GM23338 (cell line): ENCODE measurements around the gene VPS8. TPM values are rescaled to one million over a fixed set of nuclear protein-coding genes. Genes with fewer than 3 reads are reported as not detected.

Experiments used
- ATAC-seq: fragments of 200-7000 bp; cut with Tn5 transposase; 3 replicates; pipeline ENCODE4 v1.9.1; 2020
- DNase-seq: peaks from one replicate; pipeline ENCODE4 v3.0.0-alpha.2; 2015; ENCODE audit warnings: low spot score
- H2AFZ ChIP-seq: fragments of 200-600 bp; sonication (generic); 2 replicates; pipeline ENCODE4 v1.8.0; 2016; ENCODE audit warnings: antibody characterized with exemption, mild to moderate bottlenecking, moderate library complexity
- H3F3A ChIP-seq: fragments of 200-600 bp; sonication (generic); replicated peaks from 2 replicates; pipeline ENCODE4 v1.8.0; 2017; ENCODE audit warnings: antibody characterized with exemption, mixed run types, low read depth
- H3K27ac ChIP-seq: fragments of 200-600 bp; sonication (generic); 2 replicates; pipeline ENCODE4 v1.6.1; 2016; ENCODE audit warnings: low read depth
- H3K27me3 ChIP-seq: fragments of 200-600 bp; sonication (generic); 2 replicates; pipeline ENCODE4 v1.8.0; 2016; ENCODE audit warnings: mild to moderate bottlenecking, mixed run types, moderate library complexity; ENCODE audit not compliant: insufficient read depth
- H3K36me3 ChIP-seq: fragments of 200-600 bp; sonication (generic); 2 replicates; pipeline ENCODE4 v1.8.0; 2016; ENCODE audit warnings: mild to moderate bottlenecking; ENCODE audit not compliant: insufficient read depth
- H3K4me1 ChIP-seq: fragments of 200-600 bp; sonication (generic); 2 replicates; pipeline ENCODE4 v1.8.0; 2016; ENCODE audit warnings: mild to moderate bottlenecking, moderate library complexity; ENCODE audit not compliant: insufficient read depth
- H3K4me2 ChIP-seq: fragments of 200-600 bp; sonication (generic); 2 replicates; pipeline ENCODE4 v1.7.1; 2017; ENCODE audit warnings: mixed run types
- H3K4me3 ChIP-seq: fragments of 200-600 bp; sonication (generic); 2 replicates; pipeline ENCODE4 v1.6.1; 2016; ENCODE audit warnings: mixed run types
- H3K79me2 ChIP-seq: fragments of 200-600 bp; sonication (generic); replicated peaks from 2 replicates; pipeline ENCODE4 v1.8.0; 2017; ENCODE audit warnings: mild to moderate bottlenecking; ENCODE audit not compliant: insufficient read depth
- H3K9me2 ChIP-seq: fragments of 200-600 bp; sonication (generic); 2 replicates; pipeline ENCODE4 v1.8.0; 2017; ENCODE audit not compliant: insufficient read depth
- H4K20me1 ChIP-seq: fragments of 200-600 bp; sonication (generic); replicated peaks from 2 replicates; pipeline ENCODE4 v1.8.0; 2017; ENCODE audit warnings: mild to moderate bottlenecking; ENCODE audit not compliant: insufficient read depth
- H3K27ac Mint-ChIP-seq: 2 replicates; pipeline ENCODE4 v1.8.0; 2020; ENCODE audit warnings: inconsistent platforms, mild to moderate bottlenecking, moderate library complexity, mixed read lengths
- H3K27me3 Mint-ChIP-seq: 3 replicates; pipeline ENCODE4 v1.8.0; 2022; ENCODE audit warnings: low read depth, mild to moderate bottlenecking, moderate library complexity, mixed read lengths, inconsistent platforms; ENCODE audit not compliant: insufficient read depth, poor library complexity
- H3K36me3 Mint-ChIP-seq: 3 replicates; pipeline ENCODE4 v1.8.0; 2021; ENCODE audit warnings: low read depth, mild to moderate bottlenecking, inconsistent platforms, moderate library complexity, mixed read lengths
- H3K4me1 Mint-ChIP-seq: 3 replicates; pipeline ENCODE4 v1.8.0; 2020; ENCODE audit warnings: mild to moderate bottlenecking, inconsistent platforms, mixed read lengths
- H3K4me3 Mint-ChIP-seq: 3 replicates; pipeline ENCODE4 v1.8.0; 2021; ENCODE audit warnings: moderate library complexity, mild to moderate bottlenecking, inconsistent platforms, mixed read lengths
- H3K9me3 Mint-ChIP-seq: 3 replicates; pipeline ENCODE4 v1.8.0; 2020; ENCODE audit warnings: moderate library complexity, mild to moderate bottlenecking, inconsistent platforms, mixed read lengths
- CREB1 ChIP-seq: fragments of 250-450 bp; sonication (Bioruptor Pico); IDR thresholded peaks from 2 replicates; pipeline ENCODE4 v1.5.0; 2020; ENCODE audit warnings: low read depth, mild to moderate bottlenecking, moderate library complexity
- CTCF ChIP-seq, 2 experiments: fragments of 200-600 bp in 1 of 2; sonication (generic) in 1 of 2; conservative IDR thresholded peaks; 2 replicates each; pipeline versions ENCODE4 v1.5.1 to v1.6.1; 2016 to 2017; ENCODE audit warnings: antibody characterized with exemption in 2 of 2, low read depth in 2 of 2, mild to moderate bottlenecking in 2 of 2, moderate library complexity in 1 of 2
- ETS1 ChIP-seq: IDR thresholded peaks from 2 replicates; pipeline ENCODE4 v1.6.1; 2016; ENCODE audit warnings: antibody characterized with exemption
- EZH2 ChIP-seq: fragments of 200-600 bp; sonication (generic); IDR thresholded peaks from one replicate; pipeline ENCODE4 v1.8.0; 2017; ENCODE audit warnings: antibody characterized with exemption, mild to moderate bottlenecking, low read depth; ENCODE audit not compliant: unreplicated experiment
- EZH2phosphoT487 ChIP-seq: fragments of 200-600 bp; sonication (generic); IDR thresholded peaks from one replicate; pipeline ENCODE4 v1.8.1; 2018; ENCODE audit warnings: antibody characterized with exemption; ENCODE audit not compliant: unreplicated experiment
- JUNB ChIP-seq: IDR thresholded peaks from one replicate; pipeline ENCODE4 v1.6.1; 2016; ENCODE audit warnings: antibody characterized with exemption; ENCODE audit not compliant: unreplicated experiment
- NANOG ChIP-seq: IDR thresholded peaks from 2 replicates; pipeline ENCODE4 v1.6.1; 2016; ENCODE audit warnings: antibody characterized with exemption, borderline replicate concordance
- POLR2AphosphoS5 ChIP-seq: IDR thresholded peaks from 2 replicates; pipeline ENCODE4 v1.6.1; 2016; ENCODE audit warnings: antibody characterized with exemption, low read depth
- REST ChIP-seq: IDR thresholded peaks from one replicate; pipeline ENCODE4 v1.6.1; 2018; ENCODE audit warnings: antibody characterized with exemption; ENCODE audit not compliant: unreplicated experiment
- STAT1 ChIP-seq: IDR thresholded peaks from one replicate; pipeline ENCODE4 v1.6.1; 2016; ENCODE audit warnings: antibody characterized with exemption; ENCODE audit not compliant: unreplicated experiment
- ZNF114 ChIP-seq: fragments of 250-450 bp; sonication (Bioruptor Pico); IDR thresholded peaks from 2 replicates; pipeline ENCODE4 v1.5.0; 2020; ENCODE audit warnings: mild to moderate bottlenecking, moderate library complexity
- ZNF331 ChIP-seq: fragments of 250-450 bp; sonication (Bioruptor Pico); IDR thresholded peaks from 2 replicates; pipeline ENCODE4 v1.5.0; 2020; ENCODE audit warnings: low read depth, mild to moderate bottlenecking, moderate library complexity
- ZNF462 ChIP-seq: fragments of 250-450 bp; sonication (Bioruptor Pico); IDR thresholded peaks from 2 replicates; pipeline ENCODE4 v1.5.0; 2020; ENCODE audit warnings: mild to moderate bottlenecking, moderate library complexity
- polyA plus RNA-seq: library from polyadenylated mRNA; unstranded; fragments of >200 nt; fragmentation: Nextera tagmentation; extraction: Ambion mirVana; gene quantifications from 2 replicates; pipeline ENCODE4 v1.2.1, GENCODE V29; 2016
- total RNA-seq: library from RNA; depleted of rRNA; stranded (reverse); fragments of >200 nt; shearing (Covaris generic); gene quantifications from 2 replicates; pipeline ENCODE4 v1.2.3, GENCODE V29; 2014

The VPS8 gene
- total and polyA plus RNA-seq, 2 experiments from 2014 or later, result 17.3 to 45.5 TPM

- peaks cover 28% of the 10 kb centered on the region for H3K36me3 Mint-ChIP-seq
- H3K79me2 ChIP-seq, result no peaks in the 10 kb centered on the region
- no peaks in the 10 kb centered on the region for H3K4me1 Mint-ChIP-seq
- H3K4me3 Mint-ChIP-seq, result no peak overlapping the region
- ATAC-seq (no peak), DNase-seq (no peak)
- H3K27me3 Mint-ChIP-seq, result no peaks in the 10 kb centered on the region
- H3K9me3 Mint-ChIP-seq, result peaks cover 37% of the 10 kb centered on the region
- no peaks in the 10 kb centered on the region for H4K20me1 ChIP-seq
- no peak overlapping the region for H3K4me2 ChIP-seq
- H3K4me3 ChIP-seq, result no peak overlapping the region
- no peaks in the 10 kb centered on the region for H3K9me2 ChIP-seq
- no peak overlapping the region for H3K27ac Mint-ChIP-seq
- TF ChIP-seq EZH2 (no peak), ZNF462 (CRISPR knock-in tag) (no peak), ZNF114 (CRISPR knock-in tag) (no peak), CREB1 (CRISPR knock-in tag) (no peak), CTCF (conservative IDR thresholded peaks at IDR 0.05; ENCODE audit: low read depth in 2 of 2) (no peak), REST (no peak), EZH2phosphoT487 (no peak), NANOG (no peak), JUNB (no peak), STAT1 (no peak), ZNF331 (no peak), ETS1 (no peak), POLR2AphosphoS5 (no peak)
- H3K27ac ChIP-seq, result no peak overlapping the region
- H3K27me3 ChIP-seq, result no peaks in the 10 kb centered on the region
- H2AFZ ChIP-seq, result no peak overlapping the region
- H3K4me1 ChIP-seq, result no peaks in the 10 kb centered on the region
- H3F3A ChIP-seq, result no peaks in the 10 kb centered on the region
- H3K36me3 ChIP-seq, result peaks cover 6% of the 10 kb centered on the region; the same call in 1 of the 2 replicates
Measured at GRCh38 chr3:185062191-185062590, 250.2 kb downstream of the VPS8 start.
